Inflammatory macrophage (primary cell): ENCODE results near the gene KCNH2.

ENCODE experiments used
- DNase-seq, 2 donors: peaks; one replicate each; pipeline ENCODE4 v3.0.0-alpha.2; 2020 to 2022

The KCNH2 gene

GRCh38 chr7:150946421-150947240 is 31.5 kb downstream of the KCNH2 start:
- DNase-seq: no peak

GRCh38 chr7:150945853-150946420 is 32.2 kb downstream of the KCNH2 start:
- no peak for DNase-seq

- no peak for DNase-seq
Measured at GRCh38 chr7:150945171-150945852, 32.8 kb downstream of the KCNH2 start.

GRCh38 chr7:150944066-150945042 is 33.8 kb downstream of the KCNH2 start:
- DNase-seq: no peak

GRCh38 chr7:150943453-150943814 is 34.7 kb downstream of the KCNH2 start:
- no peak for DNase-seq

DNA sequence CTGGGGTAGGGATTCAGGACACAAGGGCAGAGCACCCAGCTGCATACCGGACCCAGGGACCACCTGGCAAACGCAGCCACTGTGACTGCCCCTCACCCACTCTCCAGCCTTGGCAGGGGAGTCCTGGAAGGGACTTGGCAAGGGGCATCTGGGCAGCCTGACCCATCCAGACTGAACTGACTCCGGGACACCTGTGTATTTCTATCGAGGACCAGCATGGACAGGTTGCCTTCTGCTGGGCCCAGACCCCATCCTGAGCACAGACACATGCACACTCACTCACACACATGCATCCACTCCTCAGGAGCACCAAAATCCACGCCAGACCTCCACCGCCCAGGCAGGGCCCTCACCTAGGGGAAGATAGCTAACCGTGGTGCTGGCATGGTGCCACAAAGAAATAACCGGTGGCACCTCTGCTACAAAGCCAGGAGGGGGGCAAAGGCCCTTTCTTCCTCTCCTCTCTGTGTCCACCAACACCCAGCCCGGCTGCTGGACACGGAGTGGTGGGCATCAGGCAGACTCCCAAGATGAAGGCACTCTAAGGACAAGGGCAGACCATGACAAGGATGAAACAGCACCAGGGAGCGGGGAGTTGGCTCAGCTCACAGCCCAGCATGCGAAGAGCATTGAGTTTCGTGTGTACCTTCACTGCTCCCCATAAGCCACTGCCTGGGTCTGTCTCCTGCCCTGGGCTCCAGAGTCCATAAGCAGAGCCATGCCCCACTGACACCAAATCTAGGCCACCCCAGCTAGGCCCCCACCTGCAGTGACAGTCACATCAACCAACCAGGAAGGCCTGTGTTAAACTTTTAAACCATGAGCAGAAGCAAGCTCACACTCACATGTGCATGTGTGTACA is 35.3 kb downstream of the KCNH2 start:
- DNase-seq: no peak

DNA sequence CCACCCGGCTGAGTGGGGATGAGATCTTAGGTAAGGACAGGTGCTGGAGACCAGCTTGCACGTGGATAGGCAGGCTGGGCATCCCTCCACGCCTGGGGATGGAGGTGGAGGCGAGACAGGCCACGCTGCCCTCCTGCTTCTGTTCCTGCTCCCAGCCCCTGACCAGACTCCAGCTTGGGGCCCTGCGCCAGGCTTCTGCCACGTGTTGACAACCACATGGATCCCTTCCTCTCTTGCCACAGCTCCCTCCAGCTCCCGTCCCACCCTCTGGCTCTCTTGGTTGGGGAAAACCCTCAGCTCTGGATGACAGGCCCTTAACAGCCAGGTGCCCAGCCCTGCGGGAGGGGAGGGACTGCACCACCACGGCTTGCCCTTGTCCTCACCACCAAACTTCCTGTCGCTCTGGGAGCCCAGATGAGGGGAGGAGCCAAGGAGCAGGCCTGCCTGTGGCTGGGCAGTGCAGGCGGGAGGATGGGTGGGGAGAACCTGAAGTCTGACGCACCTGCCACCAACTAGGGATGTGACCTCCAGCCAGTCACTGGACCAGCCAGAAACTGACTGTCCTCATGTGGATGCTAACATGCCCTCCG is 36.0 kb downstream of the KCNH2 start:
- no peak for DNase-seq

DNA sequence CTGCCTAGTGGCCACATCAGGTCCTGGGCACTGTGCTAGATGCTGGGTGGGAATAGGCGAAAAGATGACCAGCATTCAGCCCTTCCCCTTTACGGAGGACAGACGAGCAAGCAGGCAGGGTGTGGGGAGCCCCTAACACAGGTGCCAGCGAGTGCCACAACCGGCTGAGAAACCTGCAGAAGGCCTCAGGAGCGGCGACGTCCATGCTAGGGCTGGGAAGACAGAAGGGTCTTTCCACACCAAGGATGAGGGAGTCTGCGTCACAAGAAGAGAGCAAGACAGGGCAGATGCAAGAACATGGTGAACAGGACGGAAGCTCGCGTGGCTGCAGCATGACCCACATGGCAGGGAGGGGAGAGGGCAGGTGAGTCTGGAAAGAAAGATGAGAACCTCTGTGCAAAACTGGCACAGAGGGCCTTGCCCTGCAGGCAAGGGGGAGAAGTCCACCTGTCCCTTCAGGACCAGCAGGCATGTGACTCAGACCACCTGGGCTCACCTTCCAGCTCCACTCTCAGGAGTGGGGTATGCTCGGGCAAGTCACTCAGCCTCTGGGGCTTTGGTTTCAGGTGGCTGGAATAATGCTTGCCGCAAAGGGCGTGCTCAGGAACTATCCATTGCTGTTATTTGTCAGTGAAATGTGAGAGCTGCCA is 36.6 kb downstream of the KCNH2 start:
- no peak for DNase-seq

GRCh38 chr7:150940431-150941102 is 37.6 kb downstream of the KCNH2 start:
- no peak for DNase-seq

- no peak for DNase-seq
Measured at GRCh38 chr7:150939466-150939865, 38.7 kb downstream of the KCNH2 start.

DNA sequence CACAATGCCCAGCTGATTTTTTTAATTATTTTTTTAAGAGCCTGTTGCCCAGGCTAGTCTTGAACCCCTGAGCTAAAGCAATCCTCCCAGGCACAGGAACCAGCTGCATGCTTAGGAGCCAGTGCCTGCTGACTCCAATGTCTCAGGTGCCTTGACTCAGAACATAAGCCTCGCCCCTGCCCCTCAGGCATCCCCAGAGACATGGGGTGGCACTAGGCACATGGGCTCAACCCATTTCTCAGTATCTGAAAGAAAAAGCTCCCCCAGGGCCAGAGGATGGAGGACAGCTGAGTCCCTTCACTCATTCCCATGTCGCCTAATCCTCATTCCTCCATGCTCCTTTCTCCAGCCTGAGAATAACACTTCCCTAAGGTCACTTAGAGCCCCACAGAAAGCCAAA is 39.1 kb downstream of the KCNH2 start:
- DNase-seq: no peak

- no peak for DNase-seq
Measured at GRCh38 chr7:150938566-150938965, 39.6 kb downstream of the KCNH2 start.

- no peak for DNase-seq
Measured at GRCh38 chr7:150937848-150938561, 40.1 kb downstream of the KCNH2 start.

GRCh38 chr7:150936018-150936417 is 42.1 kb downstream of the KCNH2 start:
- DNase-seq: no peak

- DNase-seq: no peak
Measured at GRCh38 chr7:150935149-150935548, 43.0 kb downstream of the KCNH2 start.

- DNase-seq: no peak
Measured at GRCh38 chr7:150934045-150934766, 43.9 kb downstream of the KCNH2 start.

- DNase-seq: no peak
Measured at GRCh38 chr7:150931199-150931869, 46.8 kb downstream of the KCNH2 start.

- DNase-seq: no peak
Measured at GRCh38 chr7:150928541-150928940, 49.6 kb downstream of the KCNH2 start.
